OCI-LY1 (cell line): ENCODE results near the gene TRAF3IP1.

Experiments
- CTCF ChIP-seq: fragments of 200-600 bp; sonication (generic), shearing (Covaris generic); IDR thresholded peaks from 2 replicates; pipeline ENCODE4 v1.5.1; 2017; ENCODE audit warnings: mild to moderate bottlenecking, antibody characterized with exemption, low read length, moderate library complexity, mixed read lengths
- EZH2 ChIP-seq: fragments of 200-600 bp; sonication (generic), shearing (Covaris generic); IDR thresholded peaks from 2 replicates; pipeline ENCODE4 v1.8.0; 2017; ENCODE audit warnings: borderline replicate concordance, mixed run types, mild to moderate bottlenecking, antibody characterized with exemption, low read length, moderate library complexity, mixed read lengths

- no peak for TF ChIP-seq CTCF
- no peak for TF ChIP-seq EZH2
These were observed 14.6 kb downstream of the TRAF3IP1 start for GRCh38 chr2:238334885-238335284.
